ENCODE measurements around the gene LRMDA.

LRMDA gene

DNA sequence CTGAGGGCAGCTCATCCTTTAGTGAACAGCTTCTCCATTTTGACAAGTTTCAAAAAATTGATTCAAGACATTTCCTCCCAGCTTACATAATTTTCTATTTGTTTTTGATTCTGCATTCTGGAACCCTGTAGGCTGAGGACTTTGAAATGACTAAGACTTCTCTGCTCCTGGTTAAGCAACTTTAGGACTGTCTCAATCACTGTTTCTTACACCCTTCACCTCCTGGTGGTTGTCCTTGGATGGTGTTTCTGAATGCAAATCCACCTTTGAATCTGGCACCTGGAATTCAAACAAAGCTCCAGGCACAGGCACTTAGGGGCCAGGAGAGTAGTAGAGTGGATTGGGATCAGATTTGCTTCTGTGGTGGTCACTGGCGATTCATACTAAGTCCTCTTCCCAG, 595.5 kb downstream of the LRMDA start:
- TF ChIP-seq ZBTB7A (IDR thresholded peaks at IDR 0.05; ENCODE audit: low read depth) (no peak), CEBPB (IDR thresholded peaks at IDR 0.05) (no peak), TEAD4 (IDR thresholded peaks at IDR 0.05) (no peak), EGR1 (IDR thresholded peaks at IDR 0.05) (no peak)

DNA sequence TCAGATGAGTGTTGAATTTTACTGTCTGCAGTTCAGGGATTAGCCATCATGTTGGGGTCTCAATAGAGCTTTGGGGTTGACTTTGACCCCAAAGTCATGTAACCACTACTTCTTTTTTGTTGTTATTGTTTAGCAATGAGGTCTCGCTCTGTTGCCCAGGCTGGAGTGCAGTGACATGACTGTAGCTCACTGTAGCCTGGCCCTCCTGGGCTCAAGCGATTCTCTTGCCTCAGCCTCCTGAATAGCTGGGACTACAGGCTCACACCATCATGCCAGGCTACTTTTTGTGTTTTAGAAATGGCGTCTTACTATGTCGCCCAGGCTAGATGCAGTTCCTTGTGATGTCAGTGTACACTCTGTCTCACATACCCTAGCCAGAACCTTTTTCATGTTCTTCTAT, 598.4 kb downstream of the LRMDA start:
- no peak for TF ChIP-seq EP300 (IDR thresholded peaks at IDR 0.05; ENCODE audit: borderline replicate concordance)
- TF ChIP-seq TCF12 (IDR thresholded peaks at IDR 0.05; ENCODE audit: low read depth) = no peak
- no peak for TF ChIP-seq RAD21 (IDR thresholded peaks at IDR 0.05; ENCODE audit: low read depth)
- TF ChIP-seq ZBTB7A (IDR thresholded peaks at IDR 0.05; ENCODE audit: low read depth) = no peak
- TF ChIP-seq CEBPB (IDR thresholded peaks at IDR 0.05) = no peak

GRCh38 chr10:76031099-76031498, 599.7 kb downstream of the LRMDA start:
- TF ChIP-seq EP300 (IDR thresholded peaks at IDR 0.05; ENCODE audit: borderline replicate concordance) = no peak
- no peak for TF ChIP-seq TAF1 (IDR thresholded peaks at IDR 0.05; ENCODE audit: low read depth)
- TF ChIP-seq CEBPB (IDR thresholded peaks at IDR 0.05) = no peak
- TF ChIP-seq, protein P1, sequence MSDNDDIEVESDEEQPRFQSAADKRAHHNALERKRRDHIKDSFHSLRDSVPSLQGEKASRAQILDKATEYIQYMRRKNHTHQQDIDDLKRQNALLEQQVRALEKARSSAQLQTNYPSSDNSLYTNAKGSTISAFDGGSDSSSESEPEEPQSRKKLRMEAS (IDR thresholded peaks at IDR 0.05) = no peak
- TF ChIP-seq, protein P2, sequence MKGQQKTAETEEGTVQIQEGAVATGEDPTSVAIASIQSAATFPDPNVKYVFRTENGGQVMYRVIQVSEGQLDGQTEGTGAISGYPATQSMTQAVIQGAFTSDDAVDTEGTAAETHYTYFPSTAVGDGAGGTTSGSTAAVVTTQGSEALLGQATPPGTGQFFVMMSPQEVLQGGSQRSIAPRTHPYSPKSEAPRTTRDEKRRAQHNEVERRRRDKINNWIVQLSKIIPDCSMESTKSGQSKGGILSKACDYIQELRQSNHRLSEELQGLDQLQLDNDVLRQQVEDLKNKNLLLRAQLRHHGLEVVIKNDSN (IDR thresholded peaks at IDR 0.05) = no peak
- no peak for TF ChIP-seq TCF12 (IDR thresholded peaks at IDR 0.05; ENCODE audit: low read depth)
- no peak for TF ChIP-seq YY1 (IDR thresholded peaks at IDR 0.05; ENCODE audit: low read depth)

DNA sequence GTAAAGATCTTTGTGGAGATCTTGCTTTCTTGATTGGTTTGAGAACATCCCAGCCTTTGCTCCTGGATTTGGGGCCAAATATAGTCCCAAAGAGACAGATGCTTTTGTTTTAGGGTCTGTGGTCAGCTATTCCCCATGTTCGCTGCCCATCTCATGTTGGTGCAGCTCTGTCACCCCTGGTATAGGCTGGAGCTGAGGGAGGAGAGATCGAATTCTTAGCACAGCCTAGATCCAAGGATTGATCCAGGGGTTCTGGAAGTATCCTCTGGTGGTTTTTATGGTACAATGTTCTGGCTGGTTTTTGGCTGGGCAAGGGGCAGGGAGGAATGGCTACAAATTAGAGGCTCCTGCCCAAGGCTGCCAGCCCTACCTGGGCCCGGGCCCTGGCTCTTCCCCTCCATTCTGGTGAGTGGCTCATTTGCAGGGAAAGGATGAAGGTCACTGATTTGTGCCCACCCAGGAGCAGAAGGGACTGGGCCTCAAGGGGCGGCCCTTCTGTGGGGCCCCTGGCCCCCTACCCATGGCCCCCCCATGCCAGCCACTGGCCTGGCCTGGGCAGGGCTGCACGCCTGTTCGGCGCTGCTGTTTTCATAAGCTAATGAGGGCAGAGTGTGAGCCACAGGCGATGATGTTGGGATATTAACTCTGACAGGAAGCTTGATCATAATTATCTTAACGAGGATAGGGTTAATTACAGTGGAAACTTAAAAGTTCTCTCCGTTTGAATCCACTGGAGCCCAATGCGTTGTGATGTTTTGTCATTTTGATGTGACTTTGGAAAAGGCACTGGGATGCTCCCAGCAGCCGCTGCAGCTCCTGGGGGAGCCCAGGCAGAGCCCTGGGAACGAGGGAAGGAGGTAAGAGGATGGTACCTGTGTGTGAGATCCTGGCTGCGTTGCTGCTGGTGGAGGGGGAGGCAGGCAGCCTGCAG, 600.6 kb downstream of the LRMDA start:
- TF ChIP-seq TEAD4 (IDR thresholded peaks at IDR 0.05) = no peak

DNA sequence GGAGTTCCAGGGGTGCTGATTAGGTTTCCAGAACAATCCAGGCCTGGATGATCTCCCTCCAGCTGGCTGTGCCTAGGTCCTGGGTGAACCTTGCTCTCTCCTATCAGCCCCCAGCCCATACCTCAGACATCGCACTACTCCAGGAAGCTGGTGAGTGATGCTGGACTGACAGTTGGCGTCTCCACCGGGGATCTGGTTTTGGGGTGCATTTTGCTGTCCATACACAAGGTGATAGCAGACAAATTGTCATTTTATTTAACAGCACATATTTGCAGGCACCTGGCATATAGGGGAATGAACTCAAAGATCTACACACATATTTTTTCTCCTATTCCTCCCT, 601.2 kb downstream of the LRMDA start:
- TF ChIP-seq ZBTB7A (IDR thresholded peaks at IDR 0.05; ENCODE audit: low read depth) (no peak), CEBPB (IDR thresholded peaks at IDR 0.05) (no peak), TEAD4 (IDR thresholded peaks at IDR 0.05) (no peak), TCF12 (IDR thresholded peaks at IDR 0.05; ENCODE audit: low read depth) (no peak), YY1 (IDR thresholded peaks at IDR 0.05; ENCODE audit: low read depth) (no peak), EGR1 (IDR thresholded peaks at IDR 0.05) (no peak), FOXM1 (IDR thresholded peaks at IDR 0.05; ENCODE audit: borderline replicate concordance, low read depth) (no peak), CREB1 (IDR thresholded peaks at IDR 0.05; ENCODE audit: low read depth) (no peak)
- TF ChIP-seq, protein P3, sequence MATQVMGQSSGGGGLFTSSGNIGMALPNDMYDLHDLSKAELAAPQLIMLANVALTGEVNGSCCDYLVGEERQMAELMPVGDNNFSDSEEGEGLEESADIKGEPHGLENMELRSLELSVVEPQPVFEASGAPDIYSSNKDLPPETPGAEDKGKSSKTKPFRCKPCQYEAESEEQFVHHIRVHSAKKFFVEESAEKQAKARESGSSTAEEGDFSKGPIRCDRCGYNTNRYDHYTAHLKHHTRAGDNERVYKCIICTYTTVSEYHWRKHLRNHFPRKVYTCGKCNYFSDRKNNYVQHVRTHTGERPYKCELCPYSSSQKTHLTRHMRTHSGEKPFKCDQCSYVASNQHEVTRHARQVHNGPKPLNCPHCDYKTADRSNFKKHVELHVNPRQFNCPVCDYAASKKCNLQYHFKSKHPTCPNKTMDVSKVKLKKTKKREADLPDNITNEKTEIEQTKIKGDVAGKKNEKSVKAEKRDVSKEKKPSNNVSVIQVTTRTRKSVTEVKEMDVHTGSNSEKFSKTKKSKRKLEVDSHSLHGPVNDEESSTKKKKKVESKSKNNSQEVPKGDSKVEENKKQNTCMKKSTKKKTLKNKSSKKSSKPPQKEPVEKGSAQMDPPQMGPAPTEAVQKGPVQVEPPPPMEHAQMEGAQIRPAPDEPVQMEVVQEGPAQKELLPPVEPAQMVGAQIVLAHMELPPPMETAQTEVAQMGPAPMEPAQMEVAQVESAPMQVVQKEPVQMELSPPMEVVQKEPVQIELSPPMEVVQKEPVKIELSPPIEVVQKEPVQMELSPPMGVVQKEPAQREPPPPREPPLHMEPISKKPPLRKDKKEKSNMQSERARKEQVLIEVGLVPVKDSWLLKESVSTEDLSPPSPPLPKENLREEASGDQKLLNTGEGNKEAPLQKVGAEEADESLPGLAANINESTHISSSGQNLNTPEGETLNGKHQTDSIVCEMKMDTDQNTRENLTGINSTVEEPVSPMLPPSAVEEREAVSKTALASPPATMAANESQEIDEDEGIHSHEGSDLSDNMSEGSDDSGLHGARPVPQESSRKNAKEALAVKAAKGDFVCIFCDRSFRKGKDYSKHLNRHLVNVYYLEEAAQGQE (IDR thresholded peaks at IDR 0.05; ENCODE audit: low read depth) = no peak
- TF ChIP-seq, protein P2 (IDR thresholded peaks at IDR 0.05) = no peak

DNA sequence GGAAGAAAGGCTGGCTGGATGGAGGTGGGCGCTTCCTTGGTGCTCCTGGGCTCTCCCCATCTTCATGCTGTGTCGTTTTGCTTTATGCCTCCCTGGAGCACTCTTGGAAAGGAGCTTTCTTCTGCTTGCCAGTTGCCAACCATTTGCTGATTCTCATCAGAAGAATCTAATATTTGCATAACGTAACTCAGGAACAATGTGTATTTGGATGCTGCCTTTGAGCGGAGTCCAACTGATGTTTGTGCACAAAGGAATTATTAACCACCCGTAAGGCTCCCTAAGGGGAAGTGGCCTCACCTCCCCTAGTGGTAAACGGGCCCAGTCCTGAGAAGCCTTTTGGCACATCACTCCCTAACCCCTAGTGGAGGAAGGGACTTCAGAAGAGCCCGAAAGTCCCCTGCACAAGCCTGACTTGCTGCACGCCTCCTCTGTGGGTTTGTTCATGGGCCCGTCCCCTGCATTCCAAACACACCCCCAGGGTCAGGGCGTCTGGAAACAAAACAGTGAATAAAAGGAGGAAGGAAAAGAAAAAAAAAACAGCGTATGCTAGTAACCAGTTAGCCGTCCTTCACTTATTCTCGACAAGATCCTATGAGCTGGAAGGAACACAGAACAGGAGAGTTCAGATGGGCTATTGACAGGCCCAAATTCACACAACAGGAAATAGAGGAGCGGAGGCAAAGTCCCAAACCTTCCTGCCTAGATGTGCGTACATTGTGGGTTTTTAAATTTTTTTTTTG, 602.2 kb downstream of the LRMDA start:
- no peak for TF ChIP-seq NFIC (IDR thresholded peaks at IDR 0.05)
- TF ChIP-seq CEBPB (IDR thresholded peaks at IDR 0.05) = no peak
- no peak for TF ChIP-seq FOXM1 (IDR thresholded peaks at IDR 0.05; ENCODE audit: borderline replicate concordance, low read depth)
- TF ChIP-seq YY1 (IDR thresholded peaks at IDR 0.05; ENCODE audit: low read depth) = no peak
- TF ChIP-seq CREB1 (IDR thresholded peaks at IDR 0.05; ENCODE audit: low read depth) = no peak

DNA sequence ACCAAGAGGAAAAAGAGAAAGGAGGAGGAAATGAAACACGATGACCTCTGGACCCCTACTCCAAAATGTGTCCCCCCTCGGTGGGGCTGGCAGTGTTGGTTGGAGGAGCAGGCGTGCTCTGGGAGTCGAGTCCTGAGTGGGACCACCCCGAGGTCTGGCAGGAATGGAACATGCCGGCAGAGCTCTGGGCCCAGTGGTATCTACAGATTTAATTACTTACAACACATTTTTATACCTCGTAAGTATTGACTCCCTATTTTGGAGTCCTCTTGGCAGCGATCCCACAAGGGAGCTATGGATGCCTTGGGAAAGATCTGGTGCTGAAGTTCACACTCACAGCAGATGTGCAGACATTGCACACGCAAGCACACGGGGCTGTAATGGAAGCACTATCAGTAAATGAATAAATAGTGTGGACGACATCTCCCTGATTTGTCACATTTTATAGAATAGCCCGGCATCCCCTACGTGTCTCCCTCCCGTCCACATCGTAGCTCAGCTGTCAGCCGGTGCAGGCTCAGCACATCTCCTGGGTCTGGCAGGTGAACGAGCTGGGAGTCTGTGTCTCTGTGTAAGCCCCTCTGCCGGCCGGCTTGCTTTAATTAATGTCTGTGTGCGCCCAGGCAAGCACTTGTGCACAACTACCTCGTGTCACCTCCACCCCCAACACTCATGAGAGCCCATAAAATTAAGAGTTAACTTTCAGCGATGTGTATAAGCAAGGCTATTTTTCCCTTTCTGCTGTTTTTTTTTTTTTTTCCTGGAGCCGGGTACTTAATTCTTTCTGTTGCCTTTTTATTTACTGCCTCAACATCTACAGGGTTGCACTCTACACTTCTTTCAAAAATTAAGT, 603.2 kb downstream of the LRMDA start:
- TF ChIP-seq FOXM1 (IDR thresholded peaks at IDR 0.05; ENCODE audit: borderline replicate concordance, low read depth) (no peak), ZBTB7A (IDR thresholded peaks at IDR 0.05; ENCODE audit: low read depth) (no peak), NFIC (IDR thresholded peaks at IDR 0.05) (no peak), TCF12 (IDR thresholded peaks at IDR 0.05; ENCODE audit: low read depth) (no peak), TAF1 (IDR thresholded peaks at IDR 0.05; ENCODE audit: low read depth) (no peak), TEAD4 (IDR thresholded peaks at IDR 0.05) (no peak), RAD21 (IDR thresholded peaks at IDR 0.05; ENCODE audit: low read depth) (no peak), CREB1 (IDR thresholded peaks at IDR 0.05; ENCODE audit: low read depth) (no peak)
- TF ChIP-seq, protein P2 (IDR thresholded peaks at IDR 0.05) = no peak
- TF ChIP-seq, protein P3 (IDR thresholded peaks at IDR 0.05; ENCODE audit: low read depth) = no peak
- TF ChIP-seq, protein P1 (IDR thresholded peaks at IDR 0.05) = no peak

All from Ishikawa (cell line).